Retinal pigment epithelial cell (primary cell): ENCODE measurements around the gene ELAVL1.

Experiments
- DNase-seq: peaks from one replicate; pipeline ENCODE4 v3.0.0-alpha.2; 2010; ENCODE audit warnings: low read depth
- H3K4me3 ChIP-seq: 2 replicates; pipeline ENCODE4 v1.5.1; 2011; ENCODE audit warnings: mild to moderate bottlenecking, low read length, control low read depth, moderate library complexity
- TF ChIP-seq, protein P1 (sequence below): conservative IDR thresholded peaks from 2 replicates; pipeline ENCODE4 v1.5.1; 2011; ENCODE audit warnings: low read depth, low read length, control low read depth, inconsistent platforms

The ELAVL1 gene

DNA sequence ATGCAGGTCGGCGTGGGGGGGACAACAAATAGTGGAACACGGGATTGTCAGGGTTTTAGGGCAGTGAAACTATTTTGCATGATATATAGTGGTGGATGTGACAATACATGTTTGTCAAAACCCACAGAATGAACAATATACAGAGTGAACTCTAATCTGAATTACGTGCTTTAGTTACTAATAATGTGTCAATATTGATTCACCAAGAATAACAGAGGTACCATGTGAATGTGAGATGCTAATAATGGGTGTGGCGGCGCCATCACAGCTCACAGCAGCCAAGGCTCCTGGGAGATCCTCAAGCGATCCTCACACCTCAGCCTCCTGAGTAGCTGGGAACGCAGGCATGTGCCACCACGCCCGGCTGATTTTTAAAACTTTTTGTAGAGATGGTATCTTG, 12.9 kb downstream of the ELAVL1 start:
- DNase-seq: no peak
- H3K4me3 ChIP-seq: no peak overlapping the region
- TF ChIP-seq, protein P1, sequence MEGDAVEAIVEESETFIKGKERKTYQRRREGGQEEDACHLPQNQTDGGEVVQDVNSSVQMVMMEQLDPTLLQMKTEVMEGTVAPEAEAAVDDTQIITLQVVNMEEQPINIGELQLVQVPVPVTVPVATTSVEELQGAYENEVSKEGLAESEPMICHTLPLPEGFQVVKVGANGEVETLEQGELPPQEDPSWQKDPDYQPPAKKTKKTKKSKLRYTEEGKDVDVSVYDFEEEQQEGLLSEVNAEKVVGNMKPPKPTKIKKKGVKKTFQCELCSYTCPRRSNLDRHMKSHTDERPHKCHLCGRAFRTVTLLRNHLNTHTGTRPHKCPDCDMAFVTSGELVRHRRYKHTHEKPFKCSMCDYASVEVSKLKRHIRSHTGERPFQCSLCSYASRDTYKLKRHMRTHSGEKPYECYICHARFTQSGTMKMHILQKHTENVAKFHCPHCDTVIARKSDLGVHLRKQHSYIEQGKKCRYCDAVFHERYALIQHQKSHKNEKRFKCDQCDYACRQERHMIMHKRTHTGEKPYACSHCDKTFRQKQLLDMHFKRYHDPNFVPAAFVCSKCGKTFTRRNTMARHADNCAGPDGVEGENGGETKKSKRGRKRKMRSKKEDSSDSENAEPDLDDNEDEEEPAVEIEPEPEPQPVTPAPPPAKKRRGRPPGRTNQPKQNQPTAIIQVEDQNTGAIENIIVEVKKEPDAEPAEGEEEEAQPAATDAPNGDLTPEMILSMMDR: no peak

DNA sequence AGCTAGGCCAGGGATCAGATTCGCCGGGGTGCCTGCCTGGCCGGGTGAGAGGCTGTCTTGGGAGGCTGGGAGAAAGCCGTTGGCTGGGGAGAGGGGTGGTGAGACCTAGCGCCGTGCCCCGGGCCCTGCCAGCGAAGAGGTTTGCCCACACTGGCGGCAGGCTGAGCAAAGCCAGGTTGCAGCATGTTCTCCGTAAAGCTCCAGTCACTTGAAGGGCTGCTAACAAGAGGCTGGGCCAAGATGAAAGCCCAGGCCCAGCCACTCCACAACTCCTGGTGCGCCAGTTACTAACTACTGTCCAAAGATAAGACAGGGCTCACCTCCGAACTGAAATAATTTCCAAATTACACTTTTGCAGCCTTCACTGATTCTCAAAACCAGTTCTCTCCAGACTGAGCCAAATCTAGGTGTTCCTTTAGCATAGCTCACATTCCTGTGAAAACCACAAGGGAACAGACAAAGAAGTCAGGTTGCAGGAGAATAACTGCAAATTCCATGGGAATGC, 16.3 kb downstream of the ELAVL1 start:
- no peak for DNase-seq
- H3K4me3 ChIP-seq: peak overlapping the region; percentile 6

DNA sequence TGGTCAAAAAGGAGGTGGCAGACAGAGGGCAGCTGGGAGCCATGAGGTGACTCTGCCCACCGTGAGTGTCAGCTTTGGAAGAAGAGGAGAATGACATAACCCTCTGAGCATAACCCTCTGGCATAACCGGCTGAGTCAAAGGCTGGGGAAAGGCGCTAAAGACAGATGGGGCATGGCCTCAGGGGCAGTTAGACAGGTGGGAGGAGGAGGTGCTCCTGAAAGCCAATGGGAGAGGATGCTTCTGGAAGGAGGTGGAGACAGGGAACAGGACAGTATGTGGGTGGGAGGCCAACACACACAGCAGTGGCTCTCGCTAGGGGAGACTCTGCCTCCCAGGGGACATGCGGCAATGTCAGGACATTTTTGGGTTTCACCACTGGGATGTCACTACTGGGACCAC, 17.1 kb downstream of the ELAVL1 start:
- DNase-seq: no peak
- TF ChIP-seq, protein P1: no peak
- H3K4me3 ChIP-seq: no peak overlapping the region

More for the DNA sequence above, 16.3 kb downstream of the ELAVL1 start:
- TF ChIP-seq, protein P1: no peak

DNA sequence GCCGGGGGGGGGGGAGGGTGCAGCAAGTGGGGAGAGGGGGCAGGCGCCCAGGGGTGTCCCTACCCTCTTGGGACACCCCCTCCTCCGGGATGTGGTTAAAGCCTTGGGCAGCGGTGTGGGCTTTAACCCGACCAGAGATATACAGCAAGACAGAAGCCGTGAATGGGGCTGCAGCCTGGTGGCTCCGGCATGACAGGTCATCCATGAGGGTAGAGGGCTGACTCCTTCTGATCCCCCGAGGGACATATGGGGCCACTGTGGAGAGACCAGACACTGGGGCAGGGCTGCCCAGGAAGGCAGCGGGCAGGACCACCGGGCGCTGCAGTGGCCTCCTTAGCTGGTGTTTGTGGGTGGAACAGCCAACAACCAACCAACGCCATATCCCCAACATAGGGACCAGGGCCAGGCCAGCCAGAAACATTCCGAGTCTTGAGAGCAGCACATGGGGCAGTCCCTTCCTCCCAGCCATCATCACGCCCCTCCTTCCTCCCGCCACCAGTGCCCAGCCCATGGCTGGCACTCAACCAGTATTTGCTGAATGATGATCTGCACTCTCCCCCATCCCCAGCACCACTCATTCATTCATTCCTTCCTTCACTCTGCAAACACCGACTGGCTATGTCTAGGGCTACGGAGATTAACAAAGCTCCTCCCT, 18.2 kb downstream of the ELAVL1 start:
- TF ChIP-seq, protein P1: no peak
- H3K4me3 ChIP-seq: no peak overlapping the region
- DNase-seq: no peak

DNA sequence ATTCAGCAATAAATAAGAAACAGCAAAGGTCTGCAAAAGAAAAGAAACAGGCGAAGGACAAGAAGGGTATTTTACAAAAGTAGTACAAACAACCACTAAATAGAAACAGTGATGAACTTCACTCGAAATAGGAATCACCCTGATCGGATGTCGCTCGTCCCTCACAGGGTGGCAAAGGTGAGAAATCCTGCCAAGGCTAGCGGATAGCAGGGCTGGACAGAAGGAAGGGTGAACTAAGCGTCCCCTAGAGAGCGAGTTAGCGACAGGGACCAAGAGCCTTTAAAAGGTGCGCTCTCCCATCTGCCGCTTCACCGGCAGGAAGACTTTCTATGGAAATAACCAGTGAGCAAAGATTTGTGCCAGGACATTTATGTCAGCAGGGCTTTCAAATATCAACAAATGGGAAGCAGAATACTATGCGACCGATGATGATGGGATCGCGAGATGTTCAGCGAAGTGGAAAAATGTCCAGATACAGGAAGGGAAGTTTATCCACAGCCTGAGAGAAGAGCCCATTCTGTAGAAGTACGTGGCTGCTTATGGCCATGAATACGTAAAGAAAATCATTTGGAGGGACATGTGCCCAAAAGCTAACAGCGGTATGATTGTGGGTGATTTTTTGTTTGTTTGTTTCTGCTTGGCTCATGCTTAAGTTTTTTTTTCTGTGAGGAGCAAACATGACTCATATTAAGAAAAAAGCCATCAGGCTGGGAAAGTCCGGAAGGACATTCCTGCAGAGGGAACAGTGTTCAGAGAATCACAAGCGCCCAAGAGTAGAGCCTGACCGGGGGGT, 18.9 kb downstream of the ELAVL1 start:
- H3K4me3 ChIP-seq: no peak overlapping the region
- DNase-seq: no peak
- TF ChIP-seq, protein P1: no peak

DNA sequence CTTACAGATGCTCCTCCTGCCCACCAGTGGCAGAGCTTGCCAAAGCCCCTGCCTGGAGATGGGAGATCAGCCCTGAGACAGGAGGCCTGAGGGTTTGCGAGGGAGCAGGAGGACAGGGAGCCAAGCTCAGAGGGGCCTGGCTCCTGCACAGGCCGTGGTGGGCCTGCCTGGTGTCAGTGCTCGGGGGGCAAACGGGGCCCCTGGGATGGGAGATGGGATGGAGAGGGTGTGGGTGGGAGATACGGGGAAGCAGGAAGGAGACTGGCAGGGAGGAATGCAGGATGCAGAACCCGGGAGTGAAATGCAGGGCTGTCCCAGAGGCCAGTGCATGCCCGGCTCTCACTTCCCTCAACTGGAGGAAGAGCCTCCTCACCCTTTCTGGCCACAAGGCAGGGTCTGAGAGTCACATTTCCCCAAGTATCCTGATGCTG, 19.9 kb downstream of the ELAVL1 start:
- TF ChIP-seq, protein P1: no peak
- H3K4me3 ChIP-seq: no peak overlapping the region
- no peak for DNase-seq
